ENCODE data around the gene C19orf73.

The C19orf73 gene

GRCh38 chr19:49103331-49104085 lies 15.4 kb downstream of the C19orf73 start:
- no peak for DNase-seq

- DNase-seq = no peak
Observed at GRCh38 chr19:49102303-49102702, 16.6 kb downstream of the C19orf73 start.

GRCh38 chr19:49101160-49101559 lies 17.8 kb downstream of the C19orf73 start:
- DNase-seq = no peak

GRCh38 chr19:49098795-49099194 lies 20.1 kb downstream of the C19orf73 start:
- DNase-seq = no peak

DNA sequence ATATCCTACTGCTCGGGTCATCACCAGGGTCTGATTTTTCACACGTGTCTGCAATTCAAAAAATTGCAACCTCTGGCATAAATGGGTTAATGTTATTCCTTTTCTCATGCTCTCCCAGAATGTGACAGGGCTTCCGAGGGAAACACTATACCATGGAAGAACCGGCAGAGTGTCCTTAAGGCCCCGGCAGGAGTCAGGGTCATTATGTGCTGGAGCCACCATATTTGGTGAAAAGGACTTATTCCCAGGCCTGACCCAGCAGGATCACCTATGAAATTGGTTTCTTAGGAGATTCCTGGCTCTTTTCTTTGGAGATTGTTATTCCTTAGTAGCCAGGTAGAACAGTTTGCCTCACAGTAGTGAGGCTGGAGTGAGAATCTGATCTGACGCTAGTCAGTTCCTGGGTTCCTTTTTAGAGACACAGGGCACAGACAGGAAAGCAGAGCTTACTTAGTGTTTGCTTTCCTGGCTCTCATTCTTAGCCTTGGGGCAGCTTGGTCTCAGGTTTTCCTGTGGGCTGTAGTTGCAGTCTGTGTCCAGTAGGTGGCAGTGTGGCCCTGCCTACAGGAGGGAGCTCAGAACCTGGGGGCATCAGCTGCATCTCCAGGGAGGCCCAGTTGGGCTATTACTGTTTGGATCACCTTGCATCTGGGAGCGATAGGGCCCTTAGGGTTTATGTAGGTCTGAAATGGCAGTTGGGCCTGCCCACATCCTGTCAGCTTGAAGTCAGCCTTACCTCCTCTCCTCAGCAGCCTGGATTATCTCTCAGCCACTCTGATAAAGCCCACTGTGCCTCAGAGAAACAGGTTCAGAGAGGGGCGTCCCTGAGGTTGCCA lies 21.3 kb downstream of the C19orf73 start:
- peak in 47 of 56 donors; percentile 4 to 74 (median 36) for DNase-seq

- DNase-seq = peak in 38 of 56 donors; percentile 5 to 68 (median 29)
Observed at GRCh38 chr19:49094505-49095482, 24.1 kb downstream of the C19orf73 start.

- no peak for DNase-seq
Observed at GRCh38 chr19:49092686-49093085, 26.3 kb downstream of the C19orf73 start.

DNA sequence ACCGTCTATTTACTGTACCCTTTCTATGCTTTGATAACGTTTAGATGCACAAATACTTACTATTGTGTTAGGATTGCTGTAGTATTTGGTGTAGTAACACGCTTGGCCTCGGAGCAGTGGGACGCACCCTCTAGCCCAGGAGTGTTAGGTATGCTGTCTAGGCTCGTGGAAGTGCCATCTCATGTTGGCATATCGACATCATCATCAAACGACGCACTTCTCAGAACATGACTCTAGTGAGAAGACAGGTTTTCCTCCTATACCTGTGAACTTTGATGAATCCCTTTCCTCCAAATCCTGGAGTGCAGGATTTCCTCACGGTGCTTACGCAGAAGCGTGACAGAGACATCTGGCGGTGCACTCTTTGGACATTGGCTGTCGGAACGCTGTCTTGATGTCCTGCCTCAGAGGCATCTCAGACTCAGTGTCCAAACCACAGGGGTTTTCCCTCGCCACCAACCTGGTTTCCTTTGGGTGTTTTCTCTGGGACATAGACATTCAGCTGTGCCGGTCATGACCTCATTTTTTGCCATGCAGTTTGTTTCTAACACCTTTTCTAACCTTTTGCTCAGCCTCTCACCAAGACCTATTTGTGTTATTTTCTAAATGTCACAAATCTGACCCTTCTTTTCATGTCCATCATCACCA lies 27.4 kb downstream of the C19orf73 start:
- DNase-seq = no peak

DNA sequence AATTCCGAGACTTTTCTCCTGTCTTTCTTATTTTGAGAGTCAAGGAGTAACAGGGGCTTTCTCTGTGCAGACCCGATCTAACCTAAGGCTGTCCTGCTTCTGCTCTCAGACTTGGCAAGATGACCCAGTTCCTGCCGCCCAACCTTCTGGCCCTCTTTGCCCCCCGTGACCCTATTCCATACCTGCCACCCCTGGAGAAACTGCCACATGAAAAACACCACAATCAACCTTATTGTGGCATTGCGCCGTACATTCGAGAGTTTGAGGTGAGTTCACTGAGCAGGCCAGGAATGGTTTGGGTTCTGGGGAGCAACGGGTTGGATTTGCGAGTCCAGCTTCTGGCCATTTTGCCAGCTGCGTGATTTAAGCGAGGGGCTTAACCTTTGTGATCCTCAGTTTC lies 32.6 kb downstream of the C19orf73 start:
- DNase-seq = no peak

DNA sequence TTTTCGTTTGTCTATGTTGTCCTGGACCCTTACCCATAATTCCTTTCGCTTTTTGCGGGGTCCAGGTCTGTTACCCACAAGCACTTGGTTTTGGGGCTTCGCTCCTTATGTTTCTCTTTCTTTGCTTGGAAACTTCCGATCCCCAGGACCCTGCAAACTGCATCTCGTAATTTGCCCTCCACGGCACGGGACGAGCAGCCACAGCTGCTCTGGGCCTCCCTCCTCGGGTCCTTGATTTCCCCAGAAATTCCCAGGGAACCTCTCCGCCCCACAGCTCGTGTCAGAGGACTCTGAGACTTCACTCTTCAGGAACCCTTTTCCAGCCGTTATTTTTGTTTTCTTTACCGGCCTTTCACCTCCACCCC lies 33.1 kb downstream of the C19orf73 start:
- DNase-seq = no peak

GRCh38 chr19:49085020-49085867 lies 33.7 kb downstream of the C19orf73 start, which contains the start of gene SNRNP70:
TSS of gene SNRNP70 (plus strand) at chr19:49085451. CDS start at chr19:49086415, 964 bp downstream.
- peak; percentile 67 to 100 (median 97) for DNase-seq

DNA sequence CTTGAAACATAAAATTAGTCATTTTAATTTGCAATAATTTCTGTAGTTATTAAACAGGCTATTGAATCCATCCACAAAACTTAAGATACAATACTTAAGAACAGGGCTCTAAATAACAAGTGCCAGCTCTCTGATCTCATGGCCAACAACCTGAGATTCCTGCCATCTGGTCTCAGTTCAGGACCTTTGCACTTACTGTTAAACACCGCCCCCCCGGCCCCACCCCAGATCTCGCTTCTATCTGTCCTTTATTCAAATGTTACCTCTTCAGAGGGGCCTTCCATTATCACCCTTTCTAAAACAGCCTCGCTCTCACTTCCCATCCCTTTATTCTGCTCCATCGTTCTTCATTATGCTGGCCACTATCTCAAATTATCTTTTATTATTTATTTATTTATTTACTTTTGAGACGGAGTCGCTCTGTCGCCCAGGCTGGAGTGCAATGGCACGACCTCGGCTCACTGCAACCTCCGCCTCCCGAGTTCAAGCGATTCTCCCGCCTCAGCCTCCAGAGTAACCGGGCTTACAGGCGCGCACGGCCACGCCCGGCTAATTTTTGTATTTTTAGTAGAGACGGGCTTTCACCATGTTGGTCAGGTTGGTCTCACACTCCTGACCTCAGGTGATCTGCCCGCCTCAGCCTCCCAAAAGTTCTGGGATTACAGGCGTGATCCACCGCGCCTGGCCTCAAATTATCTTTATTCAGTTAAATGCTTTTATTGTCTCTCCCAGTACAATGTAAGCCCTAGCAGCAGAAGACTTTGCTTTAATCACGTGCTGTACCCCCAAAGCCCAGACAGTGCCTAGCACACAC lies 34.5 kb downstream of the C19orf73 start:
- peak in 2 of 56 donors; percentile 26 to 41 for DNase-seq

- DNase-seq = no peak
Observed at GRCh38 chr19:49081273-49081672, 37.7 kb downstream of the C19orf73 start.

DNA sequence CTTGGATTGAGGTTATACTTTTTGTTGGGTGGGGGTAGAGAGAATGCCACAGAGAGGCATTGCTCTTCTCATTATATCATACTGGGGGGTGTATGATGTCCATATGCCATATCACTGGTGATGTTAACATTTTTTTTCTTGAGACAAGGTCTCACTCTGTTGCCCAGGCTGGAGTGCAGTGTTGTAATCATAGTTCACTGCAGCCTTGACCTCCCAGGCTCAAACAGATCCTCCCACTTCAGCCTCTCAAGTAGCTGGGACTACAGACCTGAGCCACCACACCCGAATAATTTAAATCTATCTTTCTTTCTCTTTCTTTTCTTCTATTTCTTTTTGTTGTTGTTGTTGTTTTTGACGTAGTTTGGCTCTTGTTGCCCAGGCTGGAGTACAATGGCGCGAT lies 38.6 kb downstream of the C19orf73 start:
- no peak for DNase-seq

DNA sequence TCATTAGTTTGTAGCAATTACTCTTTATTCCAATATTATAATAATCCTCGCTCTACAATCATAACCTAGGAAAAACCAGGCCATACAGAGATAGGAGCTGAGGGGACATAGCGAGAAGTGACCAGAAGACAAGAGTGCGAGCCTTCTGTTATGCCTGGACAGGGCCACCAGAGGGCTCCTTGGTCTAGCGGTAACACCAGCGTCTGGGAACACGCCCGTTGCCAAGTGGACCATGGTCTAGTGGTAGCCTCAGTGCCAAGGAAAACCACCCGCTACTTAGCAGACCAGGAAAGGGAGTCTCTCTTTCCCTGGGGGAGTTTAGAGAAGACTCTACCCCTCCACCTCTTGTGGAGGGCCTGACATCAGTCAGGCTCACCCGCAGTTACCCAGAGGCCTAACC lies 44.1 kb downstream of the C19orf73 start:
- DNase-seq = peak in 37 of 56 donors; percentile 1 to 73 (median 22)

DNA sequence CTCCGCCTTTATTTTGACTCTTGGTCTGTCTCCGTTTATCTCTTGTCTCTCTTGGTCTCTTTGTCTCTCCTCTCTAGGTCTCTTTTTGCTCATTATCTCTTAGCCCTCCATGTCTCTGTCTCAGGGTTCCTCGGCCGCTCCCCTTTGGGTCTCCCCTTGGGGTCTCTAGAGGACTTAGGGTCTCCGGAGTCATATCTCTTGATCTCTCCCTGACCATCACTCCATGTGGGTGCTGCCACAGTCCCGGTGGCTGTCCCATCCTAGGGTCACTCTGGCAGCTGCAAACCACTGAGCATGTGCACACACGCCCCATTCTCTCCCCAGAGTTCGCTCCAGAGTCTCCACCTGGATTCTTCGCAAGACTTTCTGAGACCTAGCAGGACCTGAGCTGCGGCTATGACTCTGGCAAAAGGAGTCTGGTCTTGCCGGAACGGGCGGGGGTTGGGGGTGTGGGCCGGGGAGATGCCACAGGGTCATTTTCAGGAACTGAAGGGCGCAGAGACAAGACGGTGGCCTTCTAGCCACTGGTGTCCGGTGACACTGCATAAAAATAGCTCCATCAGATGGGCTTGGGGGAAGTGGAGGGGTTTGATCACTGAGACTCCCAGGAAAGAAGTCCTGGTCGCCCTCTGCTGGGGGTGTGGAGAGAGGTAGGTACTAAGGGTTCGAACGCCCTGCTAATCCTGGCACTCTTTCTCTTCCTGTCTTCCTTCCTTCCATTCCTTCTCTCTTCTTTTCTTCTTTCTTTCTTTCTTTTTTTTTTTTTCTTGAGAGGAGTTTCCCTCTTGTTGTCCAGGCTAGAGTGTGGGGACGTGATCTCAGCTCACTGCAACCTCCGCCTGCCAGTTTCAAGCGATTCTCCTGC lies 45.2 kb downstream of the C19orf73 start:
- DNase-seq = no peak

DNA sequence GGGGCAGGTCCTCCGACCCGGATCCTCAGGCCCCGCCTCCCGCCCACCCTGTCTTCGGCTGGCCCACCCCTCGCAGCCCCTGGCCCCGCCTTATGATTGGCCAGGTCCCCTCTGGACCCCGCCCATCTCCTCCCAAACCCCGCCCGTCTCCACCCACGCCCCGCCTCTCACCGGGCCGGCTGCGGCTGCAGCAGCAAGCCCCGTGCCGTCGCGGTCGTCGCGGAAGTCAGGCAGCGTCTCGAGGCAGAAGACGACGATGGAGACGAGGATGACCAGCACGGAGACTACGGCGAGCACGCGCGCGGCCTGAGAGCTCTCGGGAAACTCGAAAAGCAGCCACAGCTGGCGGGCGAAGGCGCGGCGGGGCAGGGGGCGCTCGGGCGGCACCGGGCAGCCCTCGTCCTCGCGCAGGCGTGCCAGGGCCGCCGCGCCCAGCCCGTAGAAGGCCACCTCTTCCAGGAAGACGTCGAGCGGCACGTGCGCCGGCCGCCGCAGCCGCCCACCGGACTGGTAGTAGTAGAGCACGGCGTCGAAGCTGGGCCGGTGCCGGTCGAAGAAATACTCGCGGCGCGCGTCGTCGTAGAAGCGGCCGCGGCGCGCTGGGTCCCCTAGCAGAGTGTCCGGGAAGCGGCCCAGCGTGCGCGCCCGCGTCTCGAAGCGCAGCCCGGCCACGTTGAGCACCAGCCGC lies 46.9 kb downstream of the C19orf73 start:
- DNase-seq = peak in 1 of 56 donors; percentile 6
